Astrocyte (in vitro differentiated cells and primary cell): ENCODE measurements around the gene WDPCP.

ENCODE experiments used
- CTCF ChIP-seq: IDR thresholded peaks from 2 replicates; pipeline ENCODE4 v1.5.1; 2011; ENCODE audit warnings: low read depth, mild to moderate bottlenecking, inconsistent platforms, low read length, moderate library complexity; ENCODE audit not compliant: insufficient read depth
- EZH2 ChIP-seq: IDR thresholded peaks from 2 replicates; pipeline ENCODE4 v1.6.1; 2012; ENCODE audit warnings: mild to moderate bottlenecking, low read length, inconsistent platforms; ENCODE audit not compliant: insufficient read depth

GRCh38 chr2:63494100-63494499 lies 94.2 kb downstream of the WDPCP start:
- TF ChIP-seq CTCF, result no peak
- TF ChIP-seq EZH2, result no peak
